SK-N-MC (cell line): Measurements from ENCODE around the gene TMEM60.

Experiments
- DNase-seq: peaks from one replicate; pipeline ENCODE4 v3.0.0-alpha.2; 2011; ENCODE audit warnings: low read depth, low spot score
- H3K27ac ChIP-seq: fragments of 200-600 bp; sonication (generic); 2 replicates; pipeline ENCODE4 v1.5.1; 2016; ENCODE audit warnings: mixed run types
- H3K36me3 ChIP-seq: fragments of 200-600 bp; sonication (generic); 2 replicates; pipeline ENCODE4 v1.6.1; 2017; ENCODE audit warnings: antibody characterized with exemption, low read length, mixed read lengths; ENCODE audit not compliant: insufficient read depth
- H3K4me3 ChIP-seq: fragments of 200-600 bp; sonication (generic); 2 replicates; pipeline ENCODE4 v1.5.1; 2016
- H3K9ac ChIP-seq: fragments of 200-600 bp; sonication (generic); 2 replicates; pipeline ENCODE4 v1.8.0; 2017; ENCODE audit warnings: mixed run types, mixed read lengths; ENCODE audit not compliant: insufficient read length
- H3K9me3 ChIP-seq: fragments of 200-600 bp; sonication (generic); 2 replicates; pipeline ENCODE4 v1.6.1; 2017; ENCODE audit warnings: low read depth, mild to moderate bottlenecking, antibody characterized with exemption, low read length, moderate library complexity, mixed read lengths
- EZH2 ChIP-seq: fragments of 200-600 bp; sonication (generic); IDR thresholded peaks from one replicate; pipeline ENCODE4 v1.6.1; 2017; ENCODE audit warnings: antibody characterized with exemption
- FOXP2 ChIP-seq: optimal IDR thresholded peaks from 2 replicates; pipeline ENCODE3; 2011; ENCODE audit warnings: mild to moderate bottlenecking, moderate library complexity; ENCODE audit not compliant: insufficient read depth; ENCODE audit errors: extremely low read length, control extremely low read depth
- POLR2AphosphoS5 ChIP-seq: IDR thresholded peaks from 2 replicates; pipeline ENCODE4 v1.6.1; 2012; ENCODE audit warnings: mild to moderate bottlenecking, low read depth, low read length, borderline replicate concordance

Gene TMEM60

DNA sequence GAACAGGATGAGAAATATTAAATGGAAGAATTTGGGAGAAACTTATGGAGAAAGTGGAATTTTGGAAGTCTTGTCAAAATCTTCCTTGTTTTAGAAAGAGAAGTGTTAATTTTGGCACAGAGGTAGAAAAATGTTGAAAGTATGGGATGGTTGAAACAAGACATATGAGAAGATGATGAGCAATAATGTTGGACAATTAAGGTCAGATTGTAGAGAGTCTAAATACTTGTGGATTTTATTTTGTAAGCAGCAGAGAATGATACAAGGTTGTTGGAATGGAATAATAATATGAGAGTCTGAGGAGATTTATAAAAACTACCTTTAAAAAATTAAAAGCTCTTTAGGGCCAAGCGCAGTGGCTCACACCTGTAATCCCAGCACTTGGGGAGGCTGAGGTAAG lies 34.9 kb upstream of the TMEM60 start:
- DNase-seq, result no peak
- H3K36me3 ChIP-seq, result peaks cover 4% of the 10 kb centered on the region; the same call in 1 of the 2 replicates
- no peaks in the 10 kb centered on the region for H3K9me3 ChIP-seq
- TF ChIP-seq EZH2, result no peak
- TF ChIP-seq POLR2AphosphoS5, result no peak
- no peak for TF ChIP-seq FOXP2
- H3K4me3 ChIP-seq, result no peak overlapping the region
- H3K27ac ChIP-seq, result peak overlapping the region; percentile 35; the same call in 1 of the 2 replicates
- no peak overlapping the region for H3K9ac ChIP-seq

- Histone ChIP-seq H3K27ac (no peak overlapping the region), H3K9ac (no peak overlapping the region), H3K4me3 (no peak overlapping the region), H3K36me3 (peaks cover 4% of the 10 kb centered on the region; the same call in 1 of the 2 replicates), H3K9me3 (no peaks in the 10 kb centered on the region)
- TF ChIP-seq POLR2AphosphoS5, result no peak
- no peak for DNase-seq
These were observed 33.7 kb upstream of the TMEM60 start for GRCh38 chr7:77831953-77832352.

DNA sequence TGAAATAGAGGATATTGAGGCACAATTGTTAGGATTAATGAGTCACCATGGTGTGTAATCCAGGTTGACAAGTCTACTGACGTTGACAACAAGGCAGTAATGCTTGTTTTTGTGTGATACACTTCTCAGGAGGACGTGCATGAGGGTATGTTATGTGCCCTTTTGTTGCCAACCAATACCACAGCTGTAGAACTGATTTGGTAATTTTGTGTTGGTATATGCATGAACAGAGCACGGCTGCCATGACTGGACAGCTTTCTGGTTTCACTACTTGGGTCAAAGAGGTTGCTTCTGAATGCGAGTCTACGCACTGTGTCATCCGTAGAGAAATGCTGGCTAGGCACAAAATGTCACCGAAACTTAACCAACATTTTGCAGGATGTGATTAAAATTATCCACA lies 33.2 kb upstream of the TMEM60 start:
- Histone ChIP-seq H3K4me3 (no peak overlapping the region), H3K9me3 (no peaks in the 10 kb centered on the region), H3K36me3 (peaks cover 4% of the 10 kb centered on the region; the same call in 1 of the 2 replicates), H3K9ac (no peak overlapping the region), H3K27ac (peak overlapping the region; percentile 5; the same call in 1 of the 2 replicates)
- TF ChIP-seq EZH2 (no peak), FOXP2 (no peak), POLR2AphosphoS5 (no peak)
- DNase-seq, result no peak

DNA sequence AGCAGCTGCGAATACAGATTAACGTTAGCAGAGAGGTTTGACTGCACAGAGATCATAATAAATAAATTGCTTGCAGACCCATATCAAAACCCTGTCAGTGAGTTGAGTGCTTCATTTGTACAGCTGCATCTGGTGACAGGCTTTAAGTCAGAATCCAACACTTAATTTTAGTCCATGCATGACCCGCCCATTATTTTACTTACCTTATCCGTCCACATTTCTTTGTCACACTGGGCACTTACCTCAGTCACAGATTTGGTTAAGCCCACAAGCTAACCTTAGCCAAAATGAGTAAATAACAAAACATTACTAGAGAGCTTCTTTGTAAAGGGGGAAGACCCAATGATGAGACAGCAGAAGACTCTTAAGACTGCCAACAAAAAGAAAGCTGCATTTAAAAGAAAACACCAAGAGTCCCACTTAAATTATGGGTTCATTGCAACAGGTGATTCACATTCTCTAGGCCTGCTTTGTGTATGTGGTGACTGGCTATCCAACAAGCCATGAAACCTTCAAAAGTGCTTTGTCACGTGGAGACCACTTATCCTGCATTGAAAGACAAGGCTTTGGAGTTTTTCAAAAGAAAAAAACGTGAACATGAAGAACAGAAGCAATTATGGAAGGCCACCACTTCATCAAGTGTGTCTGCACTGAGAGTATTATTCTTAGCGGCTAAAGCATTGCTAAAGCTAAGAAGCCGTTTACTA lies 32.6 kb upstream of the TMEM60 start:
- Histone ChIP-seq H3K27ac (peak overlapping the region; percentile 5; the same call in 1 of the 2 replicates), H3K9ac (no peak overlapping the region)
- TF ChIP-seq EZH2 (no peak), POLR2AphosphoS5 (no peak), FOXP2 (no peak)

DNA sequence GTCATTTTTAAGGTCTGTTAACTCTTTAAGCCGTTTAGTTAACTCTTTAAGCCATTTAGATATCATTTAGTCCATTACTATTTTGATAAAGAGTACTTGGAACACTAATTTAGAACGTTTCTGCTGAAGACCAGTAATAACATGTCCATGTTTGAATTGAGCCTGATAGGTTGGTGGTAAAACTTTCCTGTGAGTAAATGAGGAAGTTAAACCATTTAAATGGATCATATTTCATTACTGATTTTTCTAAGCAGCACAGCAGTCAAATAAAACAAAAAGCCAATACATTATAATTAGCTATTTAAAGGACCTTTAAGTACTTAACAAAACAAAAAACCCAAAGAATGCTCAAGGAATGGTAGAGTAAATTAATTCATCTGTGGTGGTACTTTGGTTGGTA lies 29.8 kb upstream of the TMEM60 start:
- H3K4me3 ChIP-seq, result no peak overlapping the region
- H3K27ac ChIP-seq, result no peak overlapping the region
- peaks cover 13% of the 10 kb centered on the region; the same call in 1 of the 2 replicates for H3K9me3 ChIP-seq
- no peak overlapping the region for H3K9ac ChIP-seq
- no peak for TF ChIP-seq FOXP2
- TF ChIP-seq POLR2AphosphoS5, result no peak
- 0 out of 2 replicates have a peak, but pooled peaks cover 4% of the 10 kb centered on the region for H3K36me3 ChIP-seq
- DNase-seq, result no peak

More for the DNA sequence above, 32.6 kb upstream of the TMEM60 start:
- H3K9me3 ChIP-seq, result peaks cover 3% of the 10 kb centered on the region; the same call in 1 of the 2 replicates
- H3K36me3 ChIP-seq, result 0 out of 2 replicates have a peak, but pooled peaks cover 4% of the 10 kb centered on the region
- H3K4me3 ChIP-seq, result no peak overlapping the region
- no peak for DNase-seq

DNA sequence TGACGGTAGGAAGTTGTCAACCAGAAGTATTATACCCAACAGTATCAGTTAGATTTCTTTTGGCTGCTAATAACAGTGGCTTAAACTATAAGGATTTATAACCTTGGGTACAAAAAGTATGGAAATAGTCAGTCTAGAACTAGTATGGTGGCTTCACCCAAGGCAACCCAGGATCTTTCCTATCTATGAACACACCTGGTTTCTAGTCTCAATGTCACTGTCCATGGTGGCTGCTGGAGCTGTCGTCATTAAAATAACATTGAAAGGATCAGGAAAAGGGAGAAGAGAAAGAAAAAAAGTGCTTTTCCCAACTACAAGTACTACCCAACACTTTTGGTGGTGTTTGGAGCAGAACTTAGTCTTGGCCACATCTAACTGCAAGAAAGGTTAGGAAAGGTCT lies 28.1 kb upstream of the TMEM60 start:
- no peak for DNase-seq
- Histone ChIP-seq H3K27ac (no peak overlapping the region), H3K9me3 (peaks cover 13% of the 10 kb centered on the region; the same call in 1 of the 2 replicates), H3K36me3 (0 out of 2 replicates have a peak, but pooled peaks cover 4% of the 10 kb centered on the region), H3K9ac (no peak overlapping the region), H3K4me3 (no peak overlapping the region)
- TF ChIP-seq POLR2AphosphoS5, result no peak
- TF ChIP-seq EZH2, result no peak
- no peak for TF ChIP-seq FOXP2

- Histone ChIP-seq H3K36me3 (peaks cover 9% of the 10 kb centered on the region; the same call in 1 of the 2 replicates), H3K27ac (no peak overlapping the region), H3K9me3 (peaks cover 18% of the 10 kb centered on the region; the same call in 1 of the 2 replicates), H3K9ac (no peak overlapping the region), H3K4me3 (no peak overlapping the region)
- no peak for DNase-seq
- TF ChIP-seq EZH2, result no peak
- TF ChIP-seq POLR2AphosphoS5, result no peak
- no peak for TF ChIP-seq FOXP2
These were observed 26.9 kb upstream of the TMEM60 start for GRCh38 chr7:77825131-77825530.

DNA sequence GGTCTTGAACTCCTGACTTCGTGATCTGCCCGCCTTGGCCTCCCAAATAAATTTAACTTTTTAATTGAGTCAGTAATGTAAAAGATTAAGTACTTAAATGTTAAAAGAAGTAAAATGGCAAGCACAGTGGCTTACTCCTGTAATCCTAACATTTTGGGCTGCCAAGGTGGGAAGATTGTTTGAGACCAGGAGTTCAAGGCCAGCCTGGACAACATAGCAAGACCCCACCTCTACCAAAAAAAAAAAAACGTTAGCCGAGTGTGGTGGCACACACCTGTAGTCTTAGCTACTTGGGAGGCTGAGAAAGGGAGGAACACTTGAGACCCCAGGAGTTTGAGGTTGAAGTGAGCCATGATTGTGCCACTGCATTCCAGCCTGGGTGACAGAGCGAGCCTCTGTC lies 26.4 kb upstream of the TMEM60 start:
- Histone ChIP-seq H3K9me3 (peaks cover 20% of the 10 kb centered on the region; the same call in 1 of the 2 replicates), H3K27ac (no peak overlapping the region), H3K4me3 (no peak overlapping the region), H3K36me3 (peaks cover 10% of the 10 kb centered on the region), H3K9ac (no peak overlapping the region)
- DNase-seq, result no peak
- TF ChIP-seq FOXP2, result no peak
- no peak for TF ChIP-seq EZH2
- no peak for TF ChIP-seq POLR2AphosphoS5

GRCh38 chr7:77823787-77824186 lies 25.6 kb upstream of the TMEM60 start:
- no peak for TF ChIP-seq EZH2
- TF ChIP-seq FOXP2, result no peak
- H3K36me3 ChIP-seq, result peaks cover 14% of the 10 kb centered on the region
- no peak overlapping the region for H3K4me3 ChIP-seq
- peaks cover 20% of the 10 kb centered on the region; the same call in 1 of the 2 replicates for H3K9me3 ChIP-seq
- H3K27ac ChIP-seq, result no peak overlapping the region
- no peak overlapping the region for H3K9ac ChIP-seq
- DNase-seq, result no peak

GRCh38 chr7:77822269-77822668 lies 24.0 kb upstream of the TMEM60 start:
- no peak for DNase-seq
- H3K36me3 ChIP-seq, result peaks cover 16% of the 10 kb centered on the region

More at GRCh38 chr7:77822269-77822668, 24.0 kb upstream of the TMEM60 start:
- H3K27ac ChIP-seq, result no peak overlapping the region
- no peak for TF ChIP-seq FOXP2
- no peak for TF ChIP-seq POLR2AphosphoS5
- TF ChIP-seq EZH2, result no peak
- no peak overlapping the region for H3K4me3 ChIP-seq
- peaks cover 20% of the 10 kb centered on the region; the same call in 1 of the 2 replicates for H3K9me3 ChIP-seq
- H3K9ac ChIP-seq, result no peak overlapping the region
